Activated T-cell treated with anti-CD3 and anti-CD28 coated beads for 24 hours (primary cell): ENCODE data around the gene CATSPERZ.
A peak's percentile ranks its signal among the peaks of the same experiment; 100 is the strongest.
"Not testable (repeated sequence)": the region's sequence is repeated elsewhere in the genome, so short reads cannot be mapped to it uniquely, and the experiment has no call there.

Experiments
- DNase-seq: peaks from one replicate; pipeline ENCODE4 v3.0.0-alpha.2; 2020; ENCODE audit warnings: low read depth

Gene CATSPERZ

GRCh38 chr11:64321026-64321425, 20.9 kb downstream of the CATSPERZ start:
- no peak for DNase-seq

- no peak for DNase-seq
These were observed 21.4 kb downstream of the CATSPERZ start for GRCh38 chr11:64321533-64321932.

DNA sequence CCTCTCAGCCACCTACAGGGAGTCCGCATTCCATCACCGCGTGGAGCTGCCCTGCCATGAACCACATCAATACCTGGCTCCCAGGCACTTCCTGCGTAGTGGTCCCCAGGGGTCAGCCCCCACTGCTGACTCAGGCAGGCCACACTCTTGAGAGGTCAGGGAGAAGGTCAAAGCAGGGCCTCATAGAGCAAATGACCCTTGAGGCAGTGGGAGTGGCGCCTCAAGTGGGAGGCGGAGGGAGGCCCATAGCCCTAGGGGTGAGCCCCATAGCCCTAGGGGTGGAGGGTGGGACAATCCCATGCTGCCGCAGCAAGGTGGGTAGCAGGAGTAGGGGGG, 22.7 kb downstream of the CATSPERZ start:
- DNase-seq: no peak

- no peak for DNase-seq
These were observed 23.2 kb downstream of the CATSPERZ start for GRCh38 chr11:64323373-64323772.

- DNase-seq: not testable (repeated sequence)
These were observed 23.8 kb downstream of the CATSPERZ start for GRCh38 chr11:64323984-64324383.

- DNase-seq: no peak
These were observed 24.7 kb downstream of the CATSPERZ start for GRCh38 chr11:64324692-64325469.

DNA sequence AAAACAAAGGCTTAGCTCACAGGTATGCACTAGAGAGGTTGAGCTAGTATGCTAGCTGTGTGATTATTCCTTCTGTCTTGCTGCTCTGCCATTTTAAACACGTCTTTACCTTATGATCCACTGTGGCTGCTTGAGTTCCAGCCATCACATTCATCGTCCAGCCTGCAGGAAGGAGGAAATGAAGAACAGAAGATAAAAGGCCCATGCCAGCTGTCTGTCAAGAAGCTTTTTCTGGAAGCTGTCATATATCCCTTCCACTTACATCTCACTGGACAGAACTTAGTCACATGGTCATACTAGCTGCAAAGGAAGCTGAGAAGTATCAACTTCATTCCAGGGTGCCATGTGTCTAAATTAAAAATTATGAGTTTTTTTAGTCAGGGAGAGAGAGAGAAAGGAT, 27.2 kb downstream of the CATSPERZ start:
- no peak for DNase-seq

- no peak for DNase-seq
These were observed 27.8 kb downstream of the CATSPERZ start for GRCh38 chr11:64327993-64328392.

DNA sequence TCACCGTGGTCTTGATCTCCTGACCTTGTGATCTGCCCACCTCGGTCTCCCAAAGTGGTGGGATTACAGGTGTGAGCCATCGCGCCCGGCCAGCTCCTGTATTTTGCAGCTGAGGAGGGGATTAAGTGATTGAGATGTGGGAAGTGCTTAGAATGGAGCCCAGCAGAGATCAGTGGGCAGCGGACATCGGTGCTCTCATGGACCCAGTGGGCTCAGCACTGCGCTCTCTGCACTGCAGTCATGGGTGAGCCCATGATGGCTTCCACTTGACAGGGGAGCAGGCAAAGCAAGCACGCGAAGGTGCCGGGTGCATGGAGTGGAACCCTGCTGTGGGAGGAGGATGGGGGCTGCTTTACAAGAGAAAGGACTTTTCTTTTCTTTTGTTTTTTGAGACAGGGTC, 30.7 kb downstream of the CATSPERZ start:
- DNase-seq: no peak

DNA sequence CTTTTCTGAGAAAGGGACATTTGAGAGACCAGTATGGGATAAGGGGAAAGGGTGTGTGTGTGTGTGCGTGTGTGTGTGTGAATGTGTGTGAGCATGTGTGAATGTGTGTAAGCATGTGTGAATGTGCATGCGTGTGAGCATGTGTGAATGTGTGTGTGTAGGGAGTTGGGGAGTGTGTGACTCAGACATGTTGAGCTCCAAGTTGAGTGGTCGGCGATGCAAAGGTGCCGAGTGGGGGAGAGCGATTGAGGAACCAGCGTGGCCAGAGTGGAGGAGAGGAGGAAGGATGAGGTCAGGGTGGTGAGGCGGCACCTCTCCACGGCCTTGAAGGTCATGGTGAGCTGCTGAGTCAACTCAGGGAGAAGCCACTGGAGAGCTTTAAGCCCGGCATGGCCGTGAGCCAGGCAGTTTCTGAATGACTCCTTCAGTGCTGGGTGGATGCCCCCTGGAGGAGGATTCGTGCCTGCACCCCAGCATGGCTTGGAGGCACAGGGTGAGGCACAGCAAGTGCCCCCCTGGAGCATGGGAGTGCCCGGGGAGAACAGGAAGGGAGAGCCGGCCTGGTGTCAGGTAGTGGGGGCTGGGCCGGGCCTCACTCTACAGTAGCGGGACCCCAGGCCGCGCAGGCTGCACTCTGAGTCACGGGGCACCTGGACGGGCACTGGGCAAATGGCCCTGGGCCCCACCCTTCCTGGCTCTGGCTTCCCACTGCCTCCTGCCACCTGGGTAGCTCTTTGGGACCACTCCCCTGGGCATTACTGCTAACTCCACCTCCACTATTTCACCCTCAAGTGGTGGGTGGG, 31.6 kb downstream of the CATSPERZ start:
- DNase-seq: peak; percentile 65

DNA sequence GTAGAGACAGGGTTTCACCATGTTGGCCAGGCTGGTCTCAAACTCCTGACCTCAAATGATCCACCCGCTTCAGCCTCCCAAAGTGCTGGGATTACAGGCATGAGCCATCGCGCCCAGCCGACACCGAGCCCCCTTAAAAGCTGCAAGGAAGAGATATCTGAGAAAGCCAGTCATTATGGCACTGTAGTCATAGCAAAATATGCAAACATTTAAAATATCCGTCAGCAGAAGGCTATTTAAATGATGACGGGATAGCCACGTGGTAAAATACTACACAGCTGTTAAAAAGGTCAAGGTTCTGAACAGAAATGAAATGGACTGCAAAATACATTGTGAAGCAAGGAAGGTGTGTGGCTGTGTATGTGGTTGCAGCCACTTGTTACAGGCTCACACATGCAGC, 33.4 kb downstream of the CATSPERZ start:
- DNase-seq: no peak

- no peak for DNase-seq
These were observed 34.9 kb downstream of the CATSPERZ start for GRCh38 chr11:64334764-64335735.

- no peak for DNase-seq
These were observed 37.5 kb downstream of the CATSPERZ start for GRCh38 chr11:64337538-64338249.

- no peak for DNase-seq
These were observed 38.6 kb downstream of the CATSPERZ start for GRCh38 chr11:64338716-64339115.

GRCh38 chr11:64339286-64339685, 39.1 kb downstream of the CATSPERZ start:
- DNase-seq: no peak

DNA sequence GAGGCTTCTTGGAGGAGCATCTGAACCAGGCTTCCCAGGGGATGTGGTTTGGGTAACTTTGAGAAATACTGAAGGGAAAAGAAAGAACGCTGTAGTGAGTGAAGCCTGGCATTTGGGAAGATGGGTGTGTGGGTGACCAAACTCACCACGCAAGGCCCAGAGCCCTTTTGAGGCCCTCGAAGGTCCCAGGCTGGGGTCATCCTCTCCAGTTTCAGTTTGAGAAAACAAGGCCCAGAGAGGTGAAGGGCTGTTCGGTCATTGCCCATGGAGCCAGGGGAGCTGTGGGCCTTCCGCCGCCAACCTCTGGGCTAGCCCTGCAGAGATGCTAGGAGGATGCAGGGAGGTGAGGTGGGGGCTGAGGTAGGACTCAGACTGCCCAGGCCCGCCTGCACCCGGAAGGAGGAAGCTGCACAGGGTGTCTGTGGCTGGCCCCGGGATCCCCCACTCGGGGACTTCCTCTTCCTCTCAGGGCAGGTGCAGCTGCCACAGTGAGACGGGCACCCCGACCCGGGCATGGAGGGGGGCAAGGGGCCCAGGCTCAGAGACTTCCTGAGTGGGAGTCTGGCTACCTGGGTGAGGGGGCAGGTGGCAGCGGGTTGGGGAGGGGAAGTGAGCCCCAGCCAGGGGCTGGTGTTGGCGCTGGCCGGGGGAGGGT, 39.7 kb downstream of the CATSPERZ start, which contains the start of gene CCDC88B:
Gene CCDC88B (plus strand): TSS at position 451 of the 655 bp plus-strand sequence. CDS start 63 bp downstream, at position 514.
- peak; percentile 73 for DNase-seq

- no peak for DNase-seq
These were observed 40.6 kb downstream of the CATSPERZ start for GRCh38 chr11:64340671-64341335.

DNA sequence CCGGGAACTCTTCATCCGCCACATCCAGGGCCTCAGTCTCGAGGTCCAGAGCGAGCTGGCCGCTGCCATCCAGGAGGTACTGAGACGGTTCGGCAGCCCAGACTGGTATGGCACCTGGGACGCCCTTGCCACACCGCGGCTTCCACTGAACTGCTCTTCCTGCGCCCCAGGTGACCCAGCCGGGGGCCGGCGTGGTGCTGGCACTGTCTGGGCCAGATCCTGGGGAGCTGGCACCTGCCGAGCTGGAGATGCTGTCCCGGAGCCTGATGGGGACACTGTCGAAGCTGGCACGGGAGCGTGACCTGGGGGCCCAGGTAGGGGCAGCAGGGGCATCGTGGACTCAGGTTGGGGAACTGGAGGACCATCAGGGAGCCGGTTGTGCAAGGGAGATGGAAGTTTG, 41.3 kb downstream of the CATSPERZ start:
- no peak for DNase-seq

GRCh38 chr11:64341851-64342791, 42.0 kb downstream of the CATSPERZ start:
- peak; percentile 87 for DNase-seq
